Measurements from ENCODE around the gene PDGFA.
"Not testable (repeated sequence)": the region's sequence is repeated elsewhere in the genome, so short reads cannot be mapped to it uniquely, and the experiment has no call there.

The PDGFA gene

DNA sequence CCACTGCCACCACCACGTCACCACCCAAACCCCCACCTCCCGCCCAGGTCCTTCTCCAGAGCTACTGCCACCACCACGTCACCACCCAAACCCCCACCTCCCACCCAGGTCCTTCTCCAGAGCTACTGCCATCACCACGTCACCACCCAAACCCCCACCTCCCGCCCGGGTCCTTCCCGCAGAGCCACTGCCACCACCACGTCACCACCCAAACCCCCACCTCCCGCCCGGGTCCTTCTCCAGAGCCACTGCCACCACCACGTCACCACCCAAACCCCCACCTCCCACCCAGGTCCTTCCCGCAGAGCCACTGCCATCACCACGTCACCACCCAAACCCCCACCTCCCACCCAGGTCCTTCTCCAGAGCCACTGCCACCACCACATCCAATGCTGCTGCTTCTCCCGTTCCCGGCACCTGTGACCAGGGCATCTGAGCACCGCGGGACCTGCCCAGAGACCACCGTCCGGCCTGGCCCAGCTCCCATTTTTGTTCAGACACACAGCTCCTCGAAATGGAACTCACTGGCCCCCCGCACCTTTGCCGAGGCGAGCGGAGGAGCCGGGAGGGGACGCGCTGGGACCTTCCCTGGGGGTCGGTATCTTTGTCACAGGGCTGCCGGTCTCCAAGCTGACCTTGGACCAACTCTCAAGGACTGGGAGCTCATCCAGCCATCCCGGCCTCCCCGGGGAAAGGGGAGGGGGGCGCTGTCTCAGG is 32.7 kb upstream of the PDGFA start:
- not testable (repeated sequence) for DNase-seq (ENCODE audit: low spot score)

DNA sequence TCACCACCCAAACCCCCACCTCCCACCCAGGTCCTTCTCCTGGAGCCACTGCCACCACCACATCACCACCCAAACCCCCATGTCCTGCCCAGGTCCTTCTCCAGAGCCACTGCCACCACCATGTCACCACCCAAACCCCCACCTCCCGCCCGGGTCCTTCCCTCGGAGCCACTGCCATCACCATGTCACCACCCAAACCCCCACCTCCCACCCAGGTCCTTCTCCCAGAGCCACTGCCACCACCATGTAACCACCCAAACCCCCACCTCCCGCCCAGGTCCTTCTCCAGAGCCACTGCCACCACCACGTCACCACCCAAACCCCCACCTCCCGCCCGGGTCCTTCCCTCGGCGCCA is 31.9 kb upstream of the PDGFA start:
- DNase-seq (ENCODE audit: low spot score), result not testable (repeated sequence)

DNA sequence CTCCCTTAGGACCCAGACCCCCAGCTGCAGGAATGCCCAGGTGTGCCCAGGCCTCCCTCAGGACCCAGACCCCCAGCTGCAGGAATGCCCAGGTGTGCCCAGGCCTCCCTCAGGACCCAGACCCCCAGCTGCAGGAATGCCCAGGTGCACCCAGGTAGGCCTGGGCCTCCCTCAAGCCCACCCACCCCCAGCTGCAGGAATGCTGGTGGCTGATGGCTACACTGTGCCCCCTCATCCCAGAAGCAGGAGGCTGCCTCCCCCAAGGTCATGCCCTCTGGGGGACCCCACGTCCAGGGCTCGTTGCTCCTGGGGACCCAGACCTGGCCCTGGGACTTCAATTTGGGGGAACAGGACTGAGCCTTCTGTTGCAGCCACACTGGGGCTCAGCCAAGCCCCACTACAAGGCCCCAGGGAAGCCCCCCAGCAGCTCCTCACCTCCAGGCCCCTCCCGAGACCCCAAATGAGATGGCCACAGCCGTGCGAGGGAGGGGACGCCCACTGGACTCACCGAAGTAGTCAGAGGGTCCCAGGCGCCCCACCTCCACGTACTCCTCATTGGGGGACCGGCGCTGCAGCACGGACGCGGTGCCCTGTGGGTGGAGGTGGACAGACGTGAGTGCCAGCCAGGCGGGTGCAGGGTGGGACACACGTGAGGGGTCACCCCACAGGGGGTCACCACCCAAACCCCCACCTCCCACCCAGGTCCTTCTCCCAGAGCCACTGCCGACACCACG is 31.4 kb upstream of the PDGFA start:
- DNase-seq (ENCODE audit: low spot score), result no peak

DNA sequence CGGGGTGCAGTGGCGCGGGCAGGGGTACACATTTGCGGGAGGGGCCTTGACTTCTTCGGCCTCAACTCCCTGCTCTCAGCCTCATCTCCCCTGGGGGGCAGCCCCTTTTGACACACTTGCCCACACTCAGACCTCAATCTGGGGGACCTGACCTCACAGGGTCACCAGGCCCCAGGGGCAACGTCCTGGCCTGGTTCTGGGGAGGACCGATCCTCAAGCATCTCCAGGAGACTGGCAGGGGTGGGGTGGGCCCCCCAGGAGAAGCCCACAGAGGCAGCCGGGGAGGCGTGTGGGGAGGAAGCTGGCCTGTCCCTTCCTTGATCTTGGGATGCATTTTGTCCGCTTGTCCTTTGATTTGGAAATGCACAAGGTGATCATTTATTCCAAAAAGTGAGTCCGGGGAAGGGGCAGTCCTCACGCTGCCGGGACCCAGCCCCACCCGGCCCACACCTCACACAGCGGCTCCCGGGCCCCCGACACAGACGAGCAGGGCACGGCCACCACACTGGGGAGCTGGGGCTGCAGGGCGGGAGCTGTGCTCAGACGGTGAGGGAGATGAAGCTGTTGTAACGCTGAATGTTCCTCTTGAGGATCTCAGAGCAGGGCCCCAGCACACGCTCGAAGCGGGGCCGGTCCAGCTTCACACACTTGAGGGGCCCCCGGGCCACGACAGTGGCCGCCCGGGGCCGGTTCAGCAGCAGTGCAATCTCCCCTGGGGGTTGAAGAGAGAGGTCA is 30.4 kb upstream of the PDGFA start:
- DNase-seq (ENCODE audit: low spot score), result no peak

DNA sequence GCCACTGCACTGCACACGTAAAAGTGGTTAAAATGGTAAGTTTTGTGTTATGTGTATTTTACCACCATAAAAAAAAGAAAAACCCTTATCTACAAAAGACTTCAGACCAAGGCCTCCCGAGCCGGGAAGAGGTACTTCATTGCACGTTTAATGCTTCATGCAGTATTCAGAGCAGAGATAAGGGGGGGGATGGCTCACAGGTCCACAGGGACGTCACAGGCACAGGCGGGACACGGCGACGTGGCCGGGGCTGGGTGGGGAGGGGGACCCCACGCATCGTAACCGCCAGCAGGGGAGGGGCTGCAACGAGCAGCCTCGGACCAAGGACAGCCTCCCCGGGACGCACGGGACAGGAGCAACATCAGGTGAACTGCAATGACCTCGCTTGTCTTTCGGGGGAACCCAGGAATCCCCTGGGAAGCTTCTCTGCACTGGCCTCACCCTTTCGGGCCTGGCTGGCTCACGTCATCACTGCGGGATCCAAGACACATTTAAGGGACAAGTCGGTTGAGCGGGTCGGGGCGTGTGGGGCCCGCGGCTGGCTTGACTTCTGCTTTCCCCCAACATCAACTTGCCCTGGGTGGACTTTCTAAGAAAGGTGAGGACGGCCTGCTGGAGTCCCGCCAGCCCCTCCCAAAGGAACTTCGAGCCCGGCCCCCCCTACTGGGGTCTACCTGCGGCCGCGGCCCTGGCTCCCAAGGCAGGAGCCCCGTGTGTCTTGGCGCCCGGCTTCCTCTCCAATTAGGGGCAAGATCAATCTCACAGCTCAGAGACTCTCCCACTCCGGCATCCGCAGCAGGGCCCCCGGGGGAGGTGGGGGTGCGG is 29.6 kb upstream of the PDGFA start:
- DNase-seq (ENCODE audit: low spot score), result no peak

DNA sequence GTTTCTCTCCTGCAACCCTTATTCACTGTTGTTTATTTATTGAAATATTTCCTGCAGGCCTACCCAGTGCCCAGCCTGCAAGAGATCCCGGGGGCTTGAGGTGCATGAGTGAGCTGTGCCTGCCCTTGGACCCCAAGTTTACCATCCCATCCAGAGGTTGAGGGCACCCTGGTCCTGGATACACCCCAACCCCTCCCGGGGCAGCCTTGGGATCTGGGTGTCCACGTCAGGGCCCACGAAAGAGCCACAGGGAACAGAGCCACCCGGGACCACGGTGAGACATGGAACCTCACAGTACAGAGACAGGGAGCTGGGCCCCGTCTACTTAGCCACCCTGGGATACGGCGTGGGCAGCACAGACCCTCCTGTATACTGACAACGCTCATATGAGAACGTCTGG is 28.8 kb upstream of the PDGFA start:
- DNase-seq (ENCODE audit: low spot score), result no peak

DNA sequence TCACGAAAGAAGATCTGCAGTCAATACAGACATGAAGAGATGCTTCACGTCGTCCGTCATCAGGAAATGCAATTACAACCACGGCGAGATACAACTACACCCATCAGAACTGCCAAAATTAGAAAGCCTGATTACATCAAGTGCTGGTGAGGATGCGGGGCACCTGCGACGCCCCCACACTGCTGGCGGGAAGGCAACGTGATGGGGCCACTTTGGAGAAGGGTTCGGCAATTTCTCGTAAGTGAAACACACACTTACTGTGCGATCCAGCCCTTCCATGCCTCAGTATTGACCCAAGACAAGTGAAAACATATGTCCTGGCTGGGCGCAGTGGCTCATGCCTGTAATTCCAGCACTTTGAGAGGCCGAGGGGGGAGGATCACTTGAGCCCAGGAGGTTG is 25.8 kb upstream of the PDGFA start:
- no peak for DNase-seq (ENCODE audit: low spot score)

DNA sequence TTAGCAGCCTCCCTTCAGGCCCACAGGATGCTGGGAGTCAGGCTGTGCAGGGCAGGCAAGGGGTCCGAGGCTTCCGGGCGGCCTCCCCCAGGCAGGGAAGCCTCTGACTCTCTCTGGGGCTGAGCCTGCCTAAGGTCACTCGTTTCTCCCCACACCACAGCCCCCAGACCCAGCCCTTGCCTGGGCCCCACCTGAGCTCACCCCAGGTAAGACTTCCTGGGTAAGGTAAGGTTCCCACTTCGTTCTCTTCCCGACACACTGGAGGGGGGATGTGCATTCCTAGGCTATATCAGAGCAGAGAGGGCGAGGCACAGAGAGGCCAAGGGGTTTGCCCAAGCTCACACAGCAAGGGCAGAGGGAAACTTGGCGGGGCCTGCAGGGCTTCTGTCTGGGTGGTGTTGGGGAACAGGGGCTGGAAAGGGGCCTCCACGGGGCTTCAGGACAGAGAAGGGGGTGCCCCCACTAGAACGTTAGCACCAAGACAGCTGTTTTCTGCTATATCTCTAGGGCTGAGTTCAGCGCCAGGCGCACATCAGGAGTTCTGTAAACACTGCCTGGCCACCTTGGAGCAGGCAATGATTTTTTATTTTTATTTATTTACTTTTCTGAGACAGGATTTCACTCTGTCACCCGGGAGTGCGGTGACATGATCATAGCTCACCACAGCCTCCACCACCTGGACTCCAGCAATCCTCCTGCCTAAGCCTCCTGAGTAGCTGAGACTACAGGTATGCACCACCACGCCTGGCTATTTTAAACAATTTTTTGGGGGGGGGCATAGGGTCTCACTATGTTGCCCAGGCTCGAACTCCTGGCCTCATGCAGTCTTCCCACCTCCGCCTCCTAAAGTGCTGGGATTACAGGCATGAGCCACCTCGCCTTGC is 24.9 kb upstream of the PDGFA start:
- no peak for DNase-seq (ENCODE audit: low spot score)

DNA sequence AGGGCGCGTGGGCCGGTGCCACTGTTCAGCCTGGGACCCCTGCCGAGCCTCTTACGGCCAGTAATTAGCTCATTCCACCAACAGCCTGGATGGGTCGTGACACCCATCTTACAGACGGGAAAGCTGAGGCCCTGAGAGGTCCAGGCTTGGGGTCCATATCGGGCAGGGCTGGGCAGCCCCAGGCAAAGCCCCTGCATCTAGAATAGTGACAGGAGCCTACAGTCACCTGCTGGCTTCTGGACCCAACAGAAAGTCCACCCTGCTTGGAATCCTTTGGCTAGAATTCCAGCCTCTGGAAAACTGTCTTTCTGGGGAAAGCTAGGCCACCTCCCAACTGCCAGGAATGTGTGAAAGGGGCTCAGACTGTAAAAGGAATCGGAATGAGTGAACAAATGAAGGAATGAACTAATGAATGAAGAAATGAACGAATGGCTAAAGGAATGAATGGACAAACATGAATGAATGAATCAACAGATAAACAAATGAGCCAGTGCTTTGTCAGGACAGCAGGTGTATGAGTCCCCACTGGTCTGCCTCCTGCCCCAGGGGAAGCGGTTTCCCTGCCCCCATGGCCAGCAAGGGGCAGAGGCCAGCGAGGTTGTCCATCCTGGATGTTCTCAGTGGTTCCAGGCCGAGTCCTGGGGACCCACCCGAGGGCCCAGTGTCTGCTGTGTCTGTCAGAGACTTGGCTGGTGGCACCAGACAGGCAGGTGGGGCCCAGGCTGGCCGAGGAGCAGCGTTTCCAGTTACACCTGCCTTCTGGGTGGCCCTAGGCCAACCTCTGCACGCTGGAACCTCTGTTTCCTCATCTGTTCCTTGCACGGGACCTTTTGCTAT is 24.1 kb upstream of the PDGFA start:
- no peak for DNase-seq (ENCODE audit: low spot score)

DNA sequence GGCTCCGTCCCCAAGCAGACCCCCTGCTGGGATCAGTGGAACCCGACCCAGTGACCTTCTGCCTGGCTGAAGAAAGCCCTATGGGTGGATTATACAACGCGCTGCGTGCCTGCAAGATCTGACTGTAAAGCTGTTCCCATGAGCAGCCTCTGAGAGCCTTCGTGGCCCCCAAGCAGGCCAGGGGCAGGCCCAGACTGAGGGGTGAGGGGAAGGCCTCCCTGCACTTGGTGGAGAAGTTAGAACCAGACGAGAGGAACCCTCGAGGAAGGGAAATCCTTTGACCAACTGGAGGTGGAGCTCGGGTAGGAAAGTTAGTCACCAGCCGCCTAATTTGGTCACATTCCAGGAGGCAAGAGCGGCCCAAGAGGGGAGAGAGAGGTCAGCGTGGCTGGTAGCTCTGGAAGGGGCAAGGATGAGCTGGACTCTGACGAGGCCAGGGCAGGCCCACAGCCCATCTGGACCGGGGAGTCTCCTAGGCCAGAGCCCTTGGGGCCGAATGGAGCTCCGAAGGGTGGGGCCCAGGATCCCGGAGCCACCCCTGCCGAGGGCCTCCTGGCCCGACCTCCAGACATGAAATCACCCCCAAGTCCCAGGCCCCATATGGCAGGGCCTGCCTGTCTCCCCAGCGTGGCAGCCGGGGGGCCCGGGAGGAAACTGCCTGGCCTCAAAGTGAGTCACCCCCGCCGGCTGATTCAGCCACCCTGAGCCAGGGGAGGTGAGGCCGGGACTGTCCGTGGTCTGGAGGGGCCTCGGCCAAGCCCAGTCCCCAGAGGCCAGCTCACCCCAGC is 23.3 kb upstream of the PDGFA start:
- DNase-seq (ENCODE audit: low spot score), result peak; percentile 63

DNA sequence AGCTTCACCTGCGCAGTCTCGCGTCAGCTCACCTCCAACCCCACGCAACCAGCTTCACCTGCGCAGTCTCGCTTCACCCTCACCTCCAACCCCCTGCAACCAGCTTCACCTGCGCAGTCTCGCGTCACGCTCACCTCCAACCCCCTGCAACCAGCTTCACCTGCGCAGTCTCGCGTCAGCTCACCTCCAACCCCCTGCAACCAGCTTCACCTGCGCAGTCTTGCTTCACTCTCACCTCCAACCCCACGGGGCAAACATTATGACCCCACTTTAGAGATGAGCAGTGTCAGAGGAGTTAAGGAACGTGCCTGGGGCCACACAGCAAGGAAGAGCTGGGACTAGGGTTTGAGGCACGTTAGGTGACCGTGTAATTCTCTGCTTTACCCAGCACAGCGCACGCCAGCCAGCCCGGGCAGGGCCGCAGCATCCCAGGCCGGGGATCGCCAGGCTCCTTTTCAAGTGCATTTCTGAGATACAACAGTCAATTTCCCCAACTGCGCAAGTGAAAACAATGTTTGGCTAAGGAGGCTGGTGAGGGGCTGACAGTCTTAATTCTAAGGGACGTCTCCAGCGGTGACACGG is 22.6 kb upstream of the PDGFA start:
- no peak for DNase-seq (ENCODE audit: low spot score)

DNA sequence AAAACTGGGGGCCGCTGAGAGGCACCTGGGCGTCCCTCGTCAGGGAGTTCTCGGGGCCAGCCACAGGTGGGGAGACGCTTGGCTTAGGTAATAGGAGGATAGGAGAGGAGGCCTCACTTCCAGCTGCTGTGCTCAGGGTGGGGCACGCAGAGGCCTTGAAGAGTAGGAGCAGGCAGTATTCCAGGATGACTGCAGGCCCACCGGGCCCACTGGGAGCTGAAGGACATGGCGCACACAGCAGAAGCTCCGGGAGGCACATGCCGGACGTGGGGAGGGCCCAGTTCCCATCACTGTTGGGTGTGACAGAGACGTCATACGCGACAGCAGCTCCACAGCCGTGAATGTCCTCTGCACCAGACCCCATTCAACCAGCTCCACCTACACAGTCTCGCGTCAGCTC is 22.0 kb upstream of the PDGFA start:
- no peak for DNase-seq (ENCODE audit: low spot score)

DNA sequence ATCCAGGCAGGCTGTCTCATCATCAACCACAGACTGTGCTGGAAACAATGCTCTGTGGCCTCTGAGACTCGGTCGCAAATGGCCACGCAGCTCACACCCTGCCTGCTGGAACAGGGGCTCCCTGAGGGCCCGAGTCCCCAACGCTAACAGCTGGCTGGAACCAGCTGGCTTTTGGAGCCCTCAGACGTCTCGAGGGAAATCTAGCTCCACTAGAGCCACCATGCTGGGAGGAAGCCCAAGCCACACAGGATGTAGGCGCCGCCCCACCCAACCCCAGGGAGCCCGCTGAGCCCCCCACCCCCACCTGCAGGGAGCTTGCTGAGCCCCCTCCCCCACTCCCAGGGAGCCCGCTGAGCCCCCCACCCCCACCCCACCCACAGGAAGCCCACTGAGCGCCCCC is 21.4 kb upstream of the PDGFA start:
- DNase-seq (ENCODE audit: low spot score), result no peak

DNA sequence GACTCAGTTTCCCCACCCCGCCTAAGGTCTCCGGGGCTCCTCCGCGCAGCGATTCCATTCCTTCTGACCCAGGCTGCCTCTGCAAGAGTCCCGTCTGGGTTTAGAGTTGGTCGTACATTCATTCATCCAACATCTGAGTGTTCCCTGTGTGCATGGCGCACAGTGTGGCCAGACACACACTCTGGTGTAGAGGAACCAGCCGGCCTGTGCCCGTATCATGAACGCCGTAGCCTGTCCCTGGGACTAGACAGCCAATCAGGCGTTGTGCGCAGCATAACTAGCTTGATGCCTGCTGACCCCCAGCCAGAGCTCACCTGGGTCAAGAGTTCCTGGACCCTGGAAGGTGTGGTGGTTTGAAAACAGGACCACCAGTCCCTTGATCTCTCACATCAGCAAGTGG is 20.9 kb upstream of the PDGFA start:
- no peak for DNase-seq (ENCODE audit: low spot score)

DNA sequence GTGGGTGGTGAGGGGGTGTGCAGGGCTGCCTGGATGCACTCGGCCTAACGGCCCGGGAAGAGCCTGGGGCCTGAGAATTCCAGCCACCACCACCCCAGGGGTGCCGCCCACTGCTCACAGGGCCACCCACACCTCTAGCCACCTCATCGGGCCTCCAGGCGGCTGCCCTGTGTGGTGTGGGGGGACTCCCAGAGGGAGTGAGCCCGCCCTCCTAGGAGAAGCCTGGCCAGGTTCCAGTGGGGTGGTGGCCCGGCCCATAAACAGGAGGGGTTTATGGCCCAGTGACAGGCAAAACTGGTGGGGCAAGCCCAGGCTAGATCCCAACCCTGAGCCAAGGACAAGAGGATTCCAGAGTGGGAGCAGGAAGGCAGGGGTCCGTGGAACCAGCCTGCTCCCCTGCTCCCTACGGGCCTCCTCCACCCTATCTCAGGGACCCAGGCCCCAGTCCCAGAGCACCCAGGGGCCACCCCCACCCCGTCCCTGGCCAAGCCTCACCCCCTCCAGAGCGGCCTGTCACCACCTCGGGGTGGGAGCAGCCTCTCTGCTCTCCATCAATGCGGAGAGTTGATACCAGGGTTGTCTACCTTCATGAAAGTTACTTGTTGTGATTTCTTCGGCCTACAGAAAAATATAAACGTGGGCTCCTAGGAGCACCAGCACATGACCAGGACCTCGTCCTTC is 20.2 kb upstream of the PDGFA start:
- peak; percentile 98 for DNase-seq (ENCODE audit: low spot score)

DNA sequence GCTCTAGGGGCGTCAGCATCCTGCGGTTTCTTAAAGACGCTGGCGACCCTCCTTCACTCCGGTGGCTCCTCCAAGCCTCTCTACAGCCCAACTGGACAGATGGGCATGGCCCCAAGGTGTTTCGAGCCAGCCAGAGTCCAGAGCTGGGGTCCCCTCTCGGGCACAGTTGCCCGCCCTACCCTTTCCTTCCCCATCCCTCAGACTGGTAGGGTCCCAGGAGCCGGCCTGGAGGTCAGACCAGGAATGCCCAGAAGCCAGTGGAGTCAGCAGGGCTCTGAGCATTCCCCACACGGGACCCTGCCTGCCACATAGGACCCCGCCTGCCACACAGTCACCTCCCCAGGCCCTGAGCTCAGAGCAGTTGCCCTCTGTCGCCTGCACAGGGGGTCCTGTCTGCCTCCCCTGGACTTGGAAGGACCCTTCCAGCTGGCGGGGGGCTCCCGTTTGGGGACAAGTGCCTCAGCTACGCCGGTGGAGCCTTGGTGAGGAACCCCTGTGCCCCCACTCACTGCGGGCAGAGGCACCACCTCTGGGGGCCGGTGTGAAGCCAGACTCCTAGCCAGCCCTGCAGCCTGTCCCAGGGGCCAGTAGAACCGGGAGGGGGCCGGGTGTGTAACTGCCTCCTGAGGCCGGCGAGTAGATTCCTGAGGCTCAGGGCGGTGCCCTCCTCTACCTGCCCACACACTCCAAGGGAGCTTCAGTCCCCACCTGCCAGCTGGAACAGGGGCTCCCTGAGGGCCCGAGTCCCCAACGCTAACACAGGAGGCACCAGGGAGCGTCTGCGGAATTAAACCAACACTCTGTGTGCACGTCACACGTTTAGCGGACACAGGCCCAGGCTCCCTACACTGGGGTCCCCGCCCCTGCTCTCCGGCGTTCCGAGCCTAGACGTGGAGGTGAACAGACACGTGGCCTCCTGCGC is 19.4 kb upstream of the PDGFA start:
- DNase-seq (ENCODE audit: low spot score), result peak; percentile 95

DNA sequence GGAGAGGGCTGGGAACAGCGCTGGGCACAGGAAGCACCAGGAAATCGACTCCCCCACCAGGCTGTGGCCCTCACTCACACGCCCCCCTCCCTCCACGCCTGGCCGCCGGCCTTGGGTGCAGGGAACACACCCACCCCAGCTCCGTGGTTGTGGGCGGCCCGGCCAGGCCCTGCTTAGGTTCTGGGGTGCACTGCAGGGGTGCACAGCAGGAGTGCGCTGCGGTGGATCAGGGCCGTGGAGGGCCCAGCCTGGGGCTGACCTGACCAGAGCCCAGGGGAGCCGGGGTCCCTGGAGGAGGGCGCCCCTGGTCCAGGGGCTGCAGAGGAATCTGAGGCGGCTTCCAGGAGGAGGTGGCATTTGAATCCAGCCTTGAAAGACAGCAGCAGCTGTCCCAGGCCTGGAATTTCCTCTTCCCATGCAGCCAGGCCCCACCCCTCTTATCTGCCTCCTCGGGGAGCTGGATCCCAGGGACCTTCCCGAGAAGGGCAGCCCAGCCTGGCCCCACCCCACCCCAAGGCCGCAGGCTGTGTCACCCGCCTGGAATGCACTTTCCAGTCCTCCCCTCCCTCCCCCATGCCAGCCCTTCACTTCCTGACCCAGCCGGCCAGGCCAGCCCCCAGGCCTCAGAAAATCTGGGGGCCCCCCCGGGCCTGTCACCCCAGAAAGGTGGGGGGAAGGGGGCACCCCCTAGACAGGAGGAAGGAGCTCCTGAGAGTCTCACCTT is 18.4 kb upstream of the PDGFA start:
- DNase-seq (ENCODE audit: low spot score), result peak; percentile 98
